Cortex of kidney (tissue), 1 donor: ENCODE data around the gene PLPPR5.
"Not testable (repeated sequence)": the region's sequence is repeated elsewhere in the genome, so short reads cannot be mapped to it uniquely, and the experiment has no call there.

Experiments
- DNase-seq: peaks from one replicate; lab custom pipeline; 2025; lab: John Stamatoyannopoulos, UW

Gene PLPPR5

GRCh38 chr1:99004861-99005442, at the start of gene PLPPR5:
TSS of gene PLPPR5 (minus strand) at chr1:99004861. CDS start at chr1:99004671, 190 bp downstream.
- no peak for DNase-seq

GRCh38 chr1:99051611-99052283, 47.1 kb upstream of the PLPPR5 start:
- DNase-seq, result no peak

- no peak for DNase-seq
These were observed 45.1 kb upstream of the PLPPR5 start for GRCh38 chr1:99049745-99050144.

- not testable (repeated sequence) for DNase-seq
These were observed 32.1 kb upstream of the PLPPR5 start for GRCh38 chr1:99036746-99037145.

GRCh38 chr1:99018313-99018712, 13.7 kb upstream of the PLPPR5 start:
- DNase-seq, result no peak

- DNase-seq, result no peak
These were observed 13.0 kb upstream of the PLPPR5 start for GRCh38 chr1:99017655-99018054.

GRCh38 chr1:99010679-99011078, 6.0 kb upstream of the PLPPR5 start:
- no peak for DNase-seq

- no peak for DNase-seq
These were observed 2.7 kb upstream of the PLPPR5 start for GRCh38 chr1:99007366-99007765.

- DNase-seq, result no peak
These were observed 879 bp upstream of the PLPPR5 start for GRCh38 chr1:99005537-99005942.

- no peak for DNase-seq
These were observed 304 bp downstream of the PLPPR5 start for GRCh38 chr1:99004254-99004860.

- DNase-seq, result no peak
These were observed 944 bp downstream of the PLPPR5 start for GRCh38 chr1:99003581-99004253.

GRCh38 chr1:98992844-98993243, 11.8 kb downstream of the PLPPR5 start:
- no peak for DNase-seq

GRCh38 chr1:98991127-98992012, 13.3 kb downstream of the PLPPR5 start:
- DNase-seq, result no peak

- no peak for DNase-seq
These were observed 15.1 kb downstream of the PLPPR5 start for GRCh38 chr1:98989556-98989907.

GRCh38 chr1:98988904-98989555, 15.6 kb downstream of the PLPPR5 start:
- no peak for DNase-seq

GRCh38 chr1:98985687-98986086, 19.0 kb downstream of the PLPPR5 start:
- no peak for DNase-seq

GRCh38 chr1:98981917-98982513, 22.6 kb downstream of the PLPPR5 start:
- no peak for DNase-seq

GRCh38 chr1:98979463-98979862, 25.2 kb downstream of the PLPPR5 start:
- no peak for DNase-seq

GRCh38 chr1:98975810-98976209, 28.9 kb downstream of the PLPPR5 start:
- no peak for DNase-seq

GRCh38 chr1:98975113-98975512, 29.5 kb downstream of the PLPPR5 start:
- DNase-seq, result no peak
